DOHH2 (cell line): ENCODE results near the gene RYR2.

Source experiments
- EZH2phosphoT487 ChIP-seq: fragments of 200-600 bp; sonication (generic); IDR thresholded peaks from 2 replicates; pipeline ENCODE4 v1.6.1; 2017; ENCODE audit warnings: borderline replicate concordance, mild to moderate bottlenecking, antibody characterized with exemption, low read length, moderate library complexity, mixed read lengths
- TF ChIP-seq, protein P1 (sequence below): fragments of 200-600 bp; sonication (generic); IDR thresholded peaks from one replicate; pipeline ENCODE4 v1.5.1; 2014; ENCODE audit warnings: antibody characterized with exemption, mild to moderate bottlenecking, low read depth, low read length; ENCODE audit not compliant: poor library complexity, severe bottlenecking

DNA sequence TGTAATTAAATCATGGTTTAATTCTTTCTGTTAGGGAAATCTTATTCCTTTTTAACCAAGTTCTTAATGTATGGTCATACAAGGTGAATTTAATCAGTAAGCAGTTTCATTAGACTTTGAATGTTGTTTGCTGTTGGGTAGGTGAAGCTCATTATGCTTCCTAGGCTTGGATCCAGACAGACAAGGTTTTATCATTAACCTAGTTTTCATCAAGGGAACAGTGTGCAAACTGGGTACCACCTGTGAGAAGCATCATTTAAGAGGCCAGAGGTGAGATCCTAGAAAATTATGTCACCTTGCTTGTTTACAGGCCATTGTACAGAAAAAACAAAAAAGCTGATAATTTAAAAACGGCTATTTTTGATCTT is 130.1 kb downstream of the RYR2 start:
- TF ChIP-seq, protein P1, sequence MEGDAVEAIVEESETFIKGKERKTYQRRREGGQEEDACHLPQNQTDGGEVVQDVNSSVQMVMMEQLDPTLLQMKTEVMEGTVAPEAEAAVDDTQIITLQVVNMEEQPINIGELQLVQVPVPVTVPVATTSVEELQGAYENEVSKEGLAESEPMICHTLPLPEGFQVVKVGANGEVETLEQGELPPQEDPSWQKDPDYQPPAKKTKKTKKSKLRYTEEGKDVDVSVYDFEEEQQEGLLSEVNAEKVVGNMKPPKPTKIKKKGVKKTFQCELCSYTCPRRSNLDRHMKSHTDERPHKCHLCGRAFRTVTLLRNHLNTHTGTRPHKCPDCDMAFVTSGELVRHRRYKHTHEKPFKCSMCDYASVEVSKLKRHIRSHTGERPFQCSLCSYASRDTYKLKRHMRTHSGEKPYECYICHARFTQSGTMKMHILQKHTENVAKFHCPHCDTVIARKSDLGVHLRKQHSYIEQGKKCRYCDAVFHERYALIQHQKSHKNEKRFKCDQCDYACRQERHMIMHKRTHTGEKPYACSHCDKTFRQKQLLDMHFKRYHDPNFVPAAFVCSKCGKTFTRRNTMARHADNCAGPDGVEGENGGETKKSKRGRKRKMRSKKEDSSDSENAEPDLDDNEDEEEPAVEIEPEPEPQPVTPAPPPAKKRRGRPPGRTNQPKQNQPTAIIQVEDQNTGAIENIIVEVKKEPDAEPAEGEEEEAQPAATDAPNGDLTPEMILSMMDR: no peak
- no peak for TF ChIP-seq EZH2phosphoT487
